IPS-15b (cell line): ENCODE data around the gene EVL.
"Not testable (repeated sequence)": the region's sequence is repeated elsewhere in the genome, so short reads cannot be mapped to it uniquely, and the experiment has no call there.

Source experiments
- H3K27me3 ChIP-seq: one replicate; pipeline ENCODE4 v1.6.1; 2013; ENCODE audit warnings: low read length; ENCODE audit not compliant: control insufficient read depth, insufficient read depth
- H3K36me3 ChIP-seq: one replicate; pipeline ENCODE4 v1.6.1; 2013; ENCODE audit warnings: low read length; ENCODE audit not compliant: control insufficient read depth, insufficient read depth
- H3K4me1 ChIP-seq: one replicate; pipeline ENCODE4 v1.6.1; 2013; ENCODE audit warnings: mild to moderate bottlenecking, low read length; ENCODE audit not compliant: control insufficient read depth, insufficient read depth
- H3K4me3 ChIP-seq: one replicate; pipeline ENCODE4 v1.5.1; 2013; ENCODE audit warnings: low read depth, low read length
- H3K9ac ChIP-seq: one replicate; pipeline ENCODE4 v1.6.1; 2013; ENCODE audit warnings: low read depth, mild to moderate bottlenecking, low read length
- H3K9me3 ChIP-seq: one replicate; pipeline ENCODE4 v1.6.1; 2013; ENCODE audit warnings: mild to moderate bottlenecking, low read length; ENCODE audit not compliant: control insufficient read depth, insufficient read depth

EVL gene

GRCh38 chr14:100058777-100059437, 6.3 kb upstream of the EVL start:
- H3K9me3 ChIP-seq, result no peaks in the 10 kb centered on the region
- H3K9ac ChIP-seq, result no peak overlapping the region
- no peak overlapping the region for H3K4me3 ChIP-seq
- H3K4me1 ChIP-seq, result no peaks in the 10 kb centered on the region
- H3K36me3 ChIP-seq, result no peaks in the 10 kb centered on the region
- H3K27me3 ChIP-seq, result no peaks in the 10 kb centered on the region

GRCh38 chr14:100059438-100059781, 5.8 kb upstream of the EVL start:
- H3K4me1 ChIP-seq, result no peaks in the 10 kb centered on the region
- no peak overlapping the region for H3K4me3 ChIP-seq
- no peak overlapping the region for H3K9ac ChIP-seq
- no peaks in the 10 kb centered on the region for H3K9me3 ChIP-seq
- H3K27me3 ChIP-seq, result no peaks in the 10 kb centered on the region
- H3K36me3 ChIP-seq, result no peaks in the 10 kb centered on the region

- H3K27me3 ChIP-seq, result no peaks in the 10 kb centered on the region
- no peaks in the 10 kb centered on the region for H3K4me1 ChIP-seq
- no peak overlapping the region for H3K9ac ChIP-seq
- no peaks in the 10 kb centered on the region for H3K9me3 ChIP-seq
- H3K36me3 ChIP-seq, result no peaks in the 10 kb centered on the region
- H3K4me3 ChIP-seq, result no peak overlapping the region
These were observed 4.5 kb upstream of the EVL start for GRCh38 chr14:100060760-100061159.

GRCh38 chr14:100062590-100062989, 2.6 kb upstream of the EVL start:
- Histone ChIP-seq H3K36me3 (no peaks in the 10 kb centered on the region), H3K9me3 (no peaks in the 10 kb centered on the region), H3K27me3 (no peaks in the 10 kb centered on the region), H3K4me1 (no peaks in the 10 kb centered on the region), H3K9ac (no peak overlapping the region), H3K4me3 (no peak overlapping the region)

- H3K9ac ChIP-seq, result no peak overlapping the region
- H3K27me3 ChIP-seq, result no peaks in the 10 kb centered on the region
- H3K4me3 ChIP-seq, result no peak overlapping the region
- no peaks in the 10 kb centered on the region for H3K9me3 ChIP-seq
- H3K4me1 ChIP-seq, result no peaks in the 10 kb centered on the region
- H3K36me3 ChIP-seq, result no peaks in the 10 kb centered on the region
These were observed 1.8 kb upstream of the EVL start for GRCh38 chr14:100063314-100063941.

- H3K27me3 ChIP-seq, H3K9ac ChIP-seq, H3K36me3 ChIP-seq, H3K4me3 ChIP-seq, H3K9me3 ChIP-seq, H3K4me1 ChIP-seq: not testable (repeated sequence)
These were observed 708 bp upstream of the EVL start for GRCh38 chr14:100064335-100065092.

GRCh38 chr14:100065942-100066574, 836 bp downstream of the EVL start:
- Histone ChIP-seq H3K9ac (no peak overlapping the region), H3K36me3 (no peaks in the 10 kb centered on the region), H3K27me3 (no peaks in the 10 kb centered on the region), H3K4me1 (no peaks in the 10 kb centered on the region), H3K4me3 (no peak overlapping the region), H3K9me3 (no peaks in the 10 kb centered on the region)

GRCh38 chr14:100066962-100067361, 1.7 kb downstream of the EVL start:
- no peak overlapping the region for H3K4me3 ChIP-seq
- H3K4me1 ChIP-seq, result no peaks in the 10 kb centered on the region
- H3K9me3 ChIP-seq, result no peaks in the 10 kb centered on the region
- H3K36me3 ChIP-seq, result no peaks in the 10 kb centered on the region
- H3K27me3 ChIP-seq, result no peaks in the 10 kb centered on the region
- no peak overlapping the region for H3K9ac ChIP-seq

GRCh38 chr14:100067481-100067880, 2.3 kb downstream of the EVL start:
- Histone ChIP-seq H3K4me3 (no peak overlapping the region), H3K9me3 (no peaks in the 10 kb centered on the region), H3K9ac (no peak overlapping the region), H3K4me1 (no peaks in the 10 kb centered on the region), H3K27me3 (no peaks in the 10 kb centered on the region), H3K36me3 (no peaks in the 10 kb centered on the region)

GRCh38 chr14:100067971-100068959, 3.0 kb downstream of the EVL start:
- H3K9me3 ChIP-seq, result no peaks in the 10 kb centered on the region

GRCh38 chr14:100069161-100069800, 4.1 kb downstream of the EVL start:
- H3K4me3 ChIP-seq, result no peak overlapping the region
- H3K4me1 ChIP-seq, result no peaks in the 10 kb centered on the region
- H3K27me3 ChIP-seq, result no peaks in the 10 kb centered on the region
- no peaks in the 10 kb centered on the region for H3K9me3 ChIP-seq
- no peak overlapping the region for H3K9ac ChIP-seq
- no peaks in the 10 kb centered on the region for H3K36me3 ChIP-seq

More at GRCh38 chr14:100067971-100068959, 3.0 kb downstream of the EVL start:
- no peak overlapping the region for H3K9ac ChIP-seq
- H3K4me1 ChIP-seq, result no peaks in the 10 kb centered on the region
- no peak overlapping the region for H3K4me3 ChIP-seq
- no peaks in the 10 kb centered on the region for H3K27me3 ChIP-seq
- H3K36me3 ChIP-seq, result no peaks in the 10 kb centered on the region
